Thyroid gland (tissue), 4 donors: ENCODE measurements around the gene CBL. TPM values are rescaled to one million over a fixed set of nuclear protein-coding genes. Genes with fewer than 3 reads are reported as not detected.

Experiments
- DNase-seq, 2 donors: peaks; one replicate each; pipeline ENCODE4 v3.0.0-alpha.2; 2019
- H3K27ac ChIP-seq, 3 donors: fragments of 200-600 bp; sonication (generic); 1 replicate in 2 of 3; 2 replicates in 1 of 3; pipeline ENCODE4 v1.5.1; 2016 to 2019; ENCODE audit warnings: mild to moderate bottlenecking in 1 of 3, moderate library complexity in 1 of 3
- H3K27me3 ChIP-seq: fragments of 200-600 bp; sonication (generic); one replicate; pipeline ENCODE4 v1.5.1; 2019
- H3K36me3 ChIP-seq, 2 donors: fragments of 200-600 bp; sonication (generic); one replicate each; pipeline ENCODE4 v1.5.1; 2016 to 2019
- H3K4me1 ChIP-seq, 2 donors: fragments of 200-600 bp; sonication (generic); one replicate each; pipeline ENCODE4 v1.5.1; 2017 to 2019
- H3K4me3 ChIP-seq, 3 donors: fragments of 200-600 bp; sonication (generic); replicated peaks in 1 of 3; 1 replicate in 2 of 3; 2 replicates in 1 of 3; pipeline ENCODE4 v1.5.1; 2016; ENCODE audit warnings: mild to moderate bottlenecking in 1 of 3
- H3K9me3 ChIP-seq: fragments of 200-600 bp; sonication (generic); one replicate; pipeline ENCODE4 v1.5.1; 2017
- CTCF ChIP-seq, 6 experiments: fragments of 200-600 bp in 3 of 6; fragments of 450-650 bp in 3 of 6; sonication (generic) in 3 of 6; IDR thresholded peaks; one replicate each; pipeline ENCODE4 v1.5.1; 2016 to 2019; ENCODE audit warnings: antibody characterized with exemption in 6 of 6, mild to moderate bottlenecking in 2 of 6, inconsistent platforms in 1 of 6, moderate library complexity in 1 of 6
- POLR2A ChIP-seq, 2 donors: fragments of 450-650 bp; IDR thresholded peaks; one replicate each; pipeline ENCODE4 v1.6.1; 2017; ENCODE audit warnings: antibody characterized with exemption in 2 of 2, mild to moderate bottlenecking in 2 of 2, moderate library complexity in 1 of 2
- WGBS, 2 donors: methylation state at CpG; one replicate each; pipeline ENCODE4 v1.1.5; 2017; 5-methylcytosine and 5-hydroxymethylcytosine counted together
- intact Hi-C: fragments of 100-400 bp; cut with DNase I; formaldehyde crosslinking; loops from one replicate; pipeline ENCODE4 v1.15.1; 2023
- total RNA-seq, 4 donors: library from RNA; depleted of rRNA; stranded (reverse); fragments of >200 nt; gene quantifications; one replicate each; pipeline ENCODE4 v1.2.3, GENCODE V29; 2016

CBL gene
- total RNA-seq, 4 donors from 2014 or later: 9.4 to 14.5 (median 13.9) TPM

- TF ChIP-seq CTCF (IDR thresholded peaks at IDR 0.05) (no peak), POLR2A (IDR thresholded peaks at IDR 0.05) (no peak)
- no peak for DNase-seq
- 88% methylated on average over 20 of the region's 20 CpGs for WGBS, 2 donors
- Histone ChIP-seq H3K27ac (peak overlapping the region in 1 of 3 donors; percentile 7), H3K36me3 (no peaks in the 10 kb centered on the region), H3K9me3 (no peaks in the 10 kb centered on the region), H3K4me1 (peaks cover 15 to 30% of the 10 kb centered on the region in 2 donors), H3K4me3 (no peak overlapping the region), H3K27me3 (peaks cover 8% of the 10 kb centered on the region)
- intact Hi-C loops: loop anchor here (10.0 kb wide), 1 partner anchor 118 kb away; the partner anchor contains the start of gene CBL
Measured at GRCh38 chr11:119322921-119323531, 116.9 kb downstream of the CBL start.

GRCh38 chr11:119323532-119324033 lies 117.4 kb downstream of the CBL start:
- peaks cover 8% of the 10 kb centered on the region for H3K27me3 ChIP-seq
- peaks cover 15 to 27% of the 10 kb centered on the region in 2 donors for H3K4me1 ChIP-seq
- H3K4me3 ChIP-seq: no peak overlapping the region
- H3K27ac ChIP-seq: no peak overlapping the region
- no peak for TF ChIP-seq POLR2A (IDR thresholded peaks at IDR 0.05)
- TF ChIP-seq CTCF (IDR thresholded peaks at IDR 0.05): peak; percentile 48 to 66 (median 61)
- intact Hi-C loops: loop anchor here (10.0 kb wide), 1 partner anchor 119 kb away; the partner anchor contains the start of gene CBL
- no peaks in the 10 kb centered on the region for H3K9me3 ChIP-seq
- DNase-seq: peak; percentile 58 to 70
- 17 to 28% methylated on average over 8 of the region's 8 CpGs for WGBS, 2 donors
- no peaks in the 10 kb centered on the region for H3K36me3 ChIP-seq

GRCh38 chr11:119324189-119324588 lies 118.0 kb downstream of the CBL start:
- 67 to 71% methylated on average over 4 of the region's 4 CpGs for WGBS, 2 donors
- Histone ChIP-seq H3K27ac (no peak overlapping the region), H3K4me3 (no peak overlapping the region), H3K36me3 (no peaks in the 10 kb centered on the region), H3K27me3 (peaks cover 8% of the 10 kb centered on the region), H3K9me3 (no peaks in the 10 kb centered on the region), H3K4me1 (peaks cover 15 to 24% of the 10 kb centered on the region in 2 donors)
- TF ChIP-seq POLR2A (IDR thresholded peaks at IDR 0.05) (no peak), CTCF (IDR thresholded peaks at IDR 0.05) (no peak)
- no peak for DNase-seq
- intact Hi-C loops: loop anchor here (10.0 kb wide), 1 partner anchor 119 kb away; the partner anchor contains the start of gene CBL

- Histone ChIP-seq H3K36me3 (no peaks in the 10 kb centered on the region), H3K9me3 (no peaks in the 10 kb centered on the region), H3K27ac (no peak overlapping the region), H3K27me3 (no peaks in the 10 kb centered on the region), H3K4me3 (no peak overlapping the region), H3K4me1 (no peaks in the 10 kb centered on the region)
- TF ChIP-seq CTCF (IDR thresholded peaks at IDR 0.05) (no peak), POLR2A (IDR thresholded peaks at IDR 0.05) (no peak)
- WGBS, 2 donors: 73 to 79% methylated on average over 2 of the region's 2 CpGs
- intact Hi-C loops: loop anchor here (10.0 kb wide), 1 partner anchor 125 kb away; the partner anchor contains the start of gene CBL
- no peak for DNase-seq
Measured at GRCh38 chr11:119329320-119329719, 123.2 kb downstream of the CBL start.

- Histone ChIP-seq H3K27ac (no peak overlapping the region), H3K27me3 (no peaks in the 10 kb centered on the region), H3K9me3 (no peaks in the 10 kb centered on the region), H3K4me1 (peaks cover 5% of the 10 kb centered on the region in 2 donors), H3K36me3 (no peaks in the 10 kb centered on the region), H3K4me3 (no peak overlapping the region)
- no peak for DNase-seq
- WGBS, 2 donors: 68 to 74% methylated on average over 1 of the region's 1 CpG
- intact Hi-C loops: no loop called here
- TF ChIP-seq CTCF (IDR thresholded peaks at IDR 0.05): no peak
- no peak for TF ChIP-seq POLR2A (IDR thresholded peaks at IDR 0.05)
Measured at GRCh38 chr11:119330237-119330636, 124.1 kb downstream of the CBL start.
